T47D (cell line): ENCODE data around the gene RFPL1.
"Not testable (repeated sequence)": the region's sequence is repeated elsewhere in the genome, so short reads cannot be mapped to it uniquely, and the experiment has no call there.

Experiments used
- DNase-seq, 2 experiments: peaks; one replicate each; pipeline versions ENCODE4 v3.0.0 to v3.0.0-alpha.2; 2011 to 2012; ENCODE audit warnings: low read depth in 1 of 2, low spot score in 1 of 2
- JUND ChIP-seq: IDR thresholded peaks from 2 replicates; pipeline ENCODE4 v1.6.1; 2012; ENCODE audit warnings: low read depth
- in situ Hi-C: cut with HindIII; loops from 2 replicates; pipeline ENCODE4 v1.10.0; 2016; ENCODE audit warnings: low sequenced_read_pairs, low pct_unique_long_range_greater_than_20kb

Gene RFPL1

GRCh38 chr22:29485448-29485847 lies 47.1 kb downstream of the RFPL1 start:
- no peak for TF ChIP-seq JUND
- in situ Hi-C loops: no loop called here
- no peak for DNase-seq

GRCh38 chr22:29487426-29487986 lies 49.1 kb downstream of the RFPL1 start:
- in situ Hi-C loops: no loop called here
- no peak for DNase-seq
- no peak for TF ChIP-seq JUND

- in situ Hi-C loops: not testable (repeated sequence)
Observed at GRCh38 chr22:29489127-29489780, 50.9 kb downstream of the RFPL1 start.

GRCh38 chr22:29491012-29491411 lies 52.6 kb downstream of the RFPL1 start:
- in situ Hi-C loops: no loop called here
- TF ChIP-seq JUND: no peak
- DNase-seq: no peak

More at GRCh38 chr22:29489127-29489780, 50.9 kb downstream of the RFPL1 start:
- not testable (repeated sequence) for DNase-seq
